Suppressor macrophage treated with lipopolysaccharide for 1 hour (primary cell): ENCODE data around the gene LEKR1.
"Not testable (repeated sequence)": the region's sequence is repeated elsewhere in the genome, so short reads cannot be mapped to it uniquely, and the experiment has no call there.

ENCODE experiments used
- DNase-seq, 3 donors: peaks; one replicate each; pipeline ENCODE4 v3.0.0-alpha.2; 2020 to 2022

The LEKR1 gene

GRCh38 chr3:156910022-156910421 is 83.9 kb downstream of the LEKR1 start:
- no peak for DNase-seq

DNA sequence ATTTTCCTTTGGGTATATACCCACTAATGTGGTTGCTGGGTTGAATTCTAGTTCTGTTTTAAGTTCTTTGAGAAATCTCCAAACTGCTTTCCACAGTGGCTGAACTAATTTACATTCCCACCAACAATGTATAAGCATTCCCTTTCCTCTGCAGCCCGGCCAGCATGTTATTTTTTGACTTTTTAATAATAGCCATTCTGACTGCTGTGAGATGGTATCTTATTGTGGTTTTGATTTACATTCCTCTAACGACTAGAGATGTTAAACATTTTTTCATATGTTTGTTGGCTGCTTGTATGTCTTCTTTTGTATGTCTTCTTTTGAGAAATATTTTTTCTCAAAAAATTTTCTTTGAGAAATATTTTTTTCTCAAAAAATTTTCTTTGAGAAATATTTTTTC is 84.7 kb downstream of the LEKR1 start:
- DNase-seq: not testable (repeated sequence)

DNA sequence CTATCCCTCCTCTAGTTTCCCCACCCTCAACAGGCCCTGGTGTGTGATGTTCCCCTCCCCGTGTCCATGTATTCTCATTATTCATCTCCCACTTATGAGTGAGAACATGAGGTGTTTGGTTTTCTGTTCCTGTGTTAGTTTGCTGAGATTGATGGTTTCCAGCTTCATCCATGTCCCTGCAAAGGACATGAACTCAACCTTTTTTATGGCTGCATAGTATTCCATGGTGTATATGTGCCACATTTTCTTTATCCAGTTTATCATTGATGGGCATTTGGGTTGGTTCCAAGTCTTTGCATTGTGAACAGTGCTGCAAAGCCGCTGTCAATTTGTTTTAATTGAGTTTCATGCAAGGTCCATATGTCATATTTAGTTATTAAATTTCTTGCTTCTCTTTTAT is 88.1 kb downstream of the LEKR1 start:
- not testable (repeated sequence) for DNase-seq

- no peak for DNase-seq
These were observed 89.2 kb downstream of the LEKR1 start for GRCh38 chr3:156915372-156915771.

DNA sequence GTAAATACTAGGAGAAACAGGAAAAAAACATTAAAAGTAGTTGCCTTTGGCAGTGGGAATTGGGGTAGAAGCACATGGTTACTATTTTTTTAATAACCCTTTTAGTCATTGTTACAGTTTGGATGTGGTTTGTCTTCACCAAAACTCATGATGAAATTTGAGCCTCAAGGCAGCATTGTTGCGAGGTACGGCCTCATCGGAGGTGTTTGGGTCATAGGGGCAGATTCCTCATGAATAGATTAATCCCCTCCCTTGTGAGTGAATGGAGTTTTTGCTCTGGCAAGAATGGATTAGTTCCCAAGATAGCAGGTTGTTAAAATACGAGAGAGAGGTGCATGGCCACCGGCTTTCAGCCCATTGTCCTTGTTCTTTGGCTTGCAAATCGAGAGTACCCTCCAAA is 92.6 kb downstream of the LEKR1 start:
- DNase-seq: no peak

DNA sequence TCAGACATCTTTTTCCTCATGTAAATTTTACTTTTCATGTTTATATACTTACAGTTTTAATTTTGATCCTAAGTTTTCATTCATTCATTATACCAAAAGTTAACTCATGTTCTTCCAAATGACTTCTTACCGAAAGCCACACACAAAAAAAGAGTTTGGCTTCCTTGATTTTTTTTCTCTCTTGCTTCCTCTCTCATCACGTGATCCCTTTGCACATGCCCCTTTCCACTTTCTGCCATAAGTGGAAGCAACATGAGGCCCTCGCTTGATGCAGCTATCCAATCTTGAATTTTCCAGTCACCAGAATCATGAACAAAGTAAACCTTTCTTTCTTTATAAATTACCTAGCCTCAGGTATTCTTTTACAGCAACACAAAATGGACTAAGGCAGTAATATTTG is 93.7 kb downstream of the LEKR1 start:
- DNase-seq: no peak

DNA sequence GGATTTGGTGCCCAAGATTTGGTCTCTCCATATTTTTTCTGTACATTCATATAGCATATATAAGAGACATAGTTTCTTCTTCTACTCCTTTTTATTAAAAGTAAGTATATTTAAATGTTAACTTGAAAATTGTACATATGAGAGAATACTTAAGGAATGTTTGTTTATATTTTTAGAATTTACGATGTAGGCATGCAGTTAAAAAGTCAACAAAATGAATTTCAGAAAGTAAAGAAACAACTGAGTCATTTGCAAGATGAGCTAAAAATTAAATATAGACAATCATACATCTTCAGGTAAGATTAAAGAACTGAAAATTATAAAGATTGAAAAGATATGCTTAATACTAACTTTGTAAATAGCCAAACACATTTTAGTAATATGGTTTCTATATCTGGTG is 94.2 kb downstream of the LEKR1 start:
- no peak for DNase-seq

DNA sequence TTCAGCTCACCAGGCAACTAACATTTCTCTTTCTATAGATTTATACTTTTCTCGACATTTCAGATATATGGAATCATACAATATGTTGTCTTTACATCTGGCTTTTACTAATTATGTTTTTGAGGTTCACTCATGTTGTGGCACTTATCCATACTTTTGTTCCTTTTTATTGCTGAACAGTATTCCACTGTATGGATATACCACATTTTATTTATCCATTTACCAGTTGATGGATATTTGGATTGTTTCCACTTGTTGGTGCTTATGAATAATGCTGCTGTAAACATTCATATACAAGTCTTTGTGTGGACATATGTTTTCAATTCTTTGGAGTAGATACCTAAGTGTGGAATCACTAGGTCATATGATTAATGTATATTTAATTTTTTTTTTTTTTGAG is 97.2 kb downstream of the LEKR1 start:
- DNase-seq: no peak

DNA sequence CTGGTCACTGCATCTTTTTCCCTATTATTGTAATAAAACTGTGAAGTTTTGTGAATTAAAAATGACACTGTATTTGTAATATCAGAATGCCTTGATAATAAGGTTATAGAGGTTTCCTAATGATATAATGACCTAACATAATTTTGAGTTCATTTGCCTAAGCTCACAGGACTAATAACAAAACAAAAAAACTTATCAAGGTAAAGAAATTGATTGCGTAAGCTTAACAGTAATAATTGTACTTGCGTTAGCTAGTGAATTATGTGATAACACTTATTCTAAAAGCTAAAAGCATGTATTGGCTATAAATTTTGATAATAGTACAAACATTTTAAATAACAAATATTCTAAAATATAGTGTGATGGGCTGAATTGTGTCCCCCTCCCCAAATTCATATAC is 112.6 kb downstream of the LEKR1 start:
- no peak for DNase-seq

- DNase-seq: no peak
These were observed 113.2 kb downstream of the LEKR1 start for GRCh38 chr3:156939315-156939714.

- no peak for DNase-seq
These were observed 115.2 kb downstream of the LEKR1 start for GRCh38 chr3:156941311-156941710.

GRCh38 chr3:156948402-156949210 is 122.5 kb downstream of the LEKR1 start:
- no peak for DNase-seq

DNA sequence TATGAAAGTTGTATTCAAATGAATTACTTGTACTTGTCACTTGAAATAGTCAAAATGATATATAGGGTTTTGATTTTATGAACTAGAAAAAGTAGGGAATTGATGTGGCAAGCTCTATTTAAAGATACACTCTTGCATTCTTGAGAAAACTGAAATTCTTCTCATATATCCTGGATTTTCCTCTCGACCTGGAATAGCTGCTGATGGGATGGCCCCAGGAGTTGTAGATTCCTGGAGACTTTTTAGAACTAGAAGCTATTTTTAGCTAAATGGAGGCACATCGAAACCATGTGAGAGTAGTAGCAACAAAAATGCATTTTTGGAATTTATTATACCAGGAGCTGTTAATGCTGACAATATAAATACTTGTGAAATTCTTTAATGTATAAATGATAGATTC is 125.9 kb downstream of the LEKR1 start:
- DNase-seq: no peak

DNA sequence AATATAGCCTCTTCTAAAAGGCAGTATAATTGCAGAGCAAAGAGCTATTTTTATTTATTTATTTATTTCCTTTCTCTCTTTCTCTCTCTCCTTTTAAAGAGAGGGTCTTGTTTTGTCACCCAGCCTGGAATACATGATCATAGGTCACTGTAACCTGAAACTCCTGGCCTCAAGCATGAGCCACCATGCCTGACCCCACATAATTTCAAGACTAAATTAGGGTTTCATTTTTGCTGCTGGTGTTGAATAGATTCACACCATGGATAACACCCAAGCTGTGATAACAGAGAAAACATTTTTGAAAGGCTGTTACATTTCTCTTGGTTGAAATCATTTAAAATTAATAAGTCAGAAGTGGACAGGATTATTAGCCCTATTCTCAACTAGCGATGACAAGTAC is 131.6 kb downstream of the LEKR1 start:
- no peak for DNase-seq

DNA sequence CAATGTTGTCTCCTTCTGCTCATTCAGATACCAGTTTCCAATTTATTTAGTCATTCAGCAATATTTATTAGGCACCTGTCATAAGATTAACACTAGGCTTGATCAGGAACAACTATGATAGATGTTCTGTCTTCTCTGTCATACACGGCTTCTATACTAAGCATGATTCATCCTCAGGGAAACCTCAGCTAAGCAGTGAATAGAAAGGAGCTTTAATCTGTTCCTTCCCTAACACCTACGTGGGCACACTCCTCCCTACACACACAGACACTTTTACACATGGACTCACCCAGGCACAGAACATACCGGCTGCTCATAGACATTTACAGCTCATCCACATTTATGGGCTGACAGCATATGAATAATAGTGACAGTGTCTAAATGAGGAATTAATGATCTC is 136.9 kb downstream of the LEKR1 start:
- DNase-seq: no peak

- DNase-seq: peak in 2 of 3 donors; percentile 28 to 68
These were observed 138.4 kb downstream of the LEKR1 start for GRCh38 chr3:156964577-156964976.

DNA sequence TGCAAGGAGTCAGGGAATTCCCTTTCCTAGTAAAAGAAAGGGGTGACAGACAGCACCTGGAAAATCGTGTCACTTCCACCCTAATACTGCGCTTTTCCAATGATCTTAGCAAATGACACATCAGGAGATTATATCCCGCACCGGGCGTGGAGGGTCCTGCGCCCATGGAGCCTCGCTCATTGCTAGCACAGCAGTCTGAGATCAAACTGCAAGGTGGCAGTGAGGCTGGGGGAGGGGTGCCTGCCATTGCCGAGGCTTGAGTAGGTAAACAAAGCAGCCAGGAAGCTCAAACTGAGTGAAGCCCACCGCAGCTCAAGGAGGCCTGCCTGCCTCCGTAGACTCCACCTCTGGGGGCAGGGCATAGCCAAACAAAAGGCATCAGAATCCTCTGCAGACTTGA is 140.2 kb downstream of the LEKR1 start:
- not testable (repeated sequence) for DNase-seq

DNA sequence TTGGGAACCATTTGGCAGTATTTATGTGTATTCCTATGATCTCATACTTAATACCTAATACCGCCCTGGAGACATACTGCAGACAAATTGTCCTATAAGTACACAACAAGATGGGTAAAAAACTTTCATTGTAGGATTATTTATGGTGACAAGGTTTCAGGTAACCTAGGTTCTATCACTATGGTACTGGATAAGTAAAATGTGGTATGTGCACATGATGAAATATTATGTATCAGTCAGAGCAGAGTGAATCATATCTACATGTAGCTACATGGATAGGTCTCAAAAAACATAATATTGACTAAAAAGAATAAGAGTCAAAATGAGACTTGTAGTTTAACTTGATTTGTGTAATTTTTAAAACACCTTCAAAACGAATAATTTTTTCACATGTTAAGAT is 147.8 kb downstream of the LEKR1 start:
- DNase-seq: peak in 1 of 3 donors; percentile 4

DNA sequence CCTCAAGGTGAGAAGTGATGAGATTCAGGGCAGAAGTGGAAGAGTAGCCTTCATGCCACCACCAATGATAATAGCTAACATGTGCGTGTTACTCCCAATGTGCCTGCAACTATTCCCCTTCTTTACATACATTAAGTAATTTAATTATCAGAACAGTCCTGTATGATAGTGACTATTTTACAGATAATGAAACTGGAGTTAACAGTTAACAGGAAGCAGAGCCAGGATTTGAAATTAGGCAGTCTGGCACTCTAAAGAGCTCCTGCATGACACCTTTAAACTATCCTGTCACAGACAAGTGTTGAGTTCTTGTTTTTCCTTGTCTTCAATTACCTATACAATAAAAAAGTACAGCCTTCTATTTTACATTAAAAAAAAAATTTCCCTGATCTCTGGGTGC is 148.8 kb downstream of the LEKR1 start:
- peak in 1 of 3 donors; percentile 17 for DNase-seq

GRCh38 chr3:156975721-156976120 is 149.6 kb downstream of the LEKR1 start:
- DNase-seq: peak in 1 of 3 donors; percentile 18

DNA sequence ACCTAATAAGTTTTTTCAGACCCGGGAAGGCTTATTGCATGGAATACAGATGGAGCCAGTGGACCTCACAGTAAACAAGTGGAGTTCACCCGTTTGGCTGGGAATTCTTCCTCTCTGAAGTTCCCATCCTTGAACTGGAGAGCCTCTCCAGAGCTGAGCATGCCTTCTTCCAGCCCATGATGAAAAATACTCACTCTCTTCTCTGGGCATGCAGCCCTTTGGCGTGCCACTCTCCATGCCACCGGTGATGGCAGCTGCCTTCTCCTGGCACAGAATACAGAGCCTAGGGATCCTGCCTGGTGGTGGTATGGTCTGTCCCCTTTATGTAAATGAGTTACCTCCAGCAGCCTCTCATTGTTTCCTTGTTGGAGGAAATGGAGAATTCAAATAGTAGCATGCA is 150.8 kb downstream of the LEKR1 start:
- DNase-seq: peak in 1 of 3 donors; percentile 15

DNA sequence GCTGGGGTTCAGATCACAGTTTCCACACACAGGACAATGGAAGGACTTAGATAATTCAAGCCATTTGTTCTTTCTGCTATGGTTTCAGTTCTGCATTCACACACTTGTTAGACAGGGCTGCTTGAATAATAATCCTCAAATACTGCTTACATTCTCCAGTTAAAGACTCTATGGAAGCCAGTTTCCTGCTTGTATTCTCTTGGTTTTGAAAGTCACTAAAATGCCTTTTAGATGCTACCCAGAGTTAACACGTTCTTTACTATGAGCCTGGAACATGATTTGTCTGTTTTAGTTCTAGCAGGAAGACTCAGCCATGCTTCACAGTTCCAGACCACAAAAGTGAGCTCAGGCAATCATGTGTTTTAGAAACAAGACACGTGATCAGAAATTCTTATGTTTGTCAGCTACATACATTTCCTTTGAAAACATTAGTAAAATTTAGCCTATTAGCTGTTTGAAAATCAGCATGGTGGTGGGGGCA is 152.4 kb downstream of the LEKR1 start:
- DNase-seq: peak; percentile 22 to 54 (median 47)

DNA sequence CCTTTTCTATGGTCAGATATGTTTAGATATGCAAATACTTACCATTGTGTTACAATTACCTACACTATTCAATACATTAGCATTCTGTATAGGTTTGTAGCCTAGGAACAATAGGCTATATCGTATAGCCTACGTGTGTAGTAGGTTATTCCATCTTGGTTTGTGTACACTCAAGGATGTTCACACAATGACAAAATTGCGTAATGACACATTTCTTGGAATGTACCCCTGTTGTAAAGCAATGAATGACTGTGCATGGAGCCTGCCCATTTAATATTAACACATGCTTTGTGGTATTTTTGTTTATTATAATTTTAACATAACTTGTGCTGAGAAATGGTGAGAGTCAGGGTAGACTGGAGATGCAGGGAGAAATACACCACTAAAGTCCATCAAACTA is 154.9 kb downstream of the LEKR1 start:
- peak in 1 of 3 donors; percentile 17 for DNase-seq

DNA sequence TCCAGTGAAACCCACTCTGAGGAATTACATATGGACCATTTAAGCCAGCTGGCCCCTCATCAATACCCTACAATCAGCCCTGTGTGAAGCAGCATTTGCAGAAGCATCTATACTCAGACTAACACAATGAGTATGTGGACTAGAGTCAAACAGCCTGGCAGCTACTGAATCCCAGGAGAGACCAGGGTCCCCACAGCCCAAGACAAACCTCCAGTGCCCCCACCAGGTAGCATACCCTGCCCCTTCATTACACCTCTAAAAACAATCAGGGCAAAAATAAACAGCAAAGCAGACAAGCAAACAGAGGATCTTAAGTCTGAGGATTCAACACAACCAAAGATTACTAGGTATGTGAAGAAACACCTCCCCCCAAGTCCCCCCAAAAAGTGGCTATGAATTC is 157.4 kb downstream of the LEKR1 start:
- DNase-seq: no peak

DNA sequence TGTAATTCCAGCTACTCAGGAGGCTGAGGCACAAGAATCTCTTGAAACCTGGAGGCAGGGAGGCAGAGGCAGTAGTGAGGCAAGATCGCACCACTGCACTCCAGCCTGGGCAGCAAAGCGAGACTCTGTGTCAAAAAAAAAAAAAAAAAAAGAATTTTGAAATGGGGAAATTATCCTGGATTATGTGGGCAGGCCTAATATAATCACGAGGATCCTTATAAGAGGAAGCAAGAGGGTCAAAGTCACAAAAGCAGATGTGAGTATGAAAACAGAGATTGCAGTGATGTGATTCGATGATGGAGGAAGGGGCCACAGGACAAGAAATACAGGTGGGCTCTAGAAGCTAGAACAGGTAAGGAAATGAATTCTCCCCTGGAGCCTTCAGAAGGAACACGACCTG is 159.6 kb downstream of the LEKR1 start:
- DNase-seq: peak; percentile 65 to 80 (median 77)
